ENCODE measurements around the gene MRPL42. TPM values are rescaled to one million over a fixed set of nuclear protein-coding genes. Genes with fewer than 3 reads are reported as not detected.
"Not testable (repeated sequence)": the region's sequence is repeated elsewhere in the genome, so short reads cannot be mapped to it uniquely, and the experiment has no call there.

The MRPL42 gene
- total RNA-seq, 1 donor from 2014 or later, result 287 TPM

GRCh38 chr12:93494096-93494495 lies 26.8 kb downstream of the MRPL42 start:
- TF ChIP-seq EZH2phosphoT487 (IDR thresholded peaks at IDR 0.05), result no peak
- TF ChIP-seq EZH2 (IDR thresholded peaks at IDR 0.05), result no peak
- no peak for TF ChIP-seq CTCF (IDR thresholded peaks at IDR 0.05)
- DNase-seq (ENCODE audit: low spot score), result no peak
- Mint-ChIP-seq H3K4me3 (no peak overlapping the region), H3K4me1 (no peaks in the 10 kb centered on the region), H3K9me3 (no peaks in the 10 kb centered on the region), H3K27ac (no peak overlapping the region), H3K27me3 (ENCODE audit: insufficient read depth, low read depth) (no peaks in the 10 kb centered on the region), H3K36me3 (peaks cover 44% of the 10 kb centered on the region)
- Histone ChIP-seq H3K9me3 (ENCODE audit: low read depth) (no peaks in the 10 kb centered on the region), H3K27ac (no peak overlapping the region), H3K4me3 (no peak overlapping the region), H3K79me2 (ENCODE audit: low read depth) (peaks cover 2% of the 10 kb centered on the region), H2AFZ (replicated peaks) (no peak overlapping the region), H3K4me2 (no peak overlapping the region), H3K36me3 (peaks cover 6% of the 10 kb centered on the region), H4K20me1 (ENCODE audit: low read depth) (peaks cover 4% of the 10 kb centered on the region), H3K9ac (no peak overlapping the region), H3K4me1 (no peaks in the 10 kb centered on the region), H3K27me3 (no peaks in the 10 kb centered on the region), H3F3A (ENCODE audit: low read depth) (no peaks in the 10 kb centered on the region)

- Mint-ChIP-seq H3K27me3 (ENCODE audit: insufficient read depth, low read depth) (no peaks in the 10 kb centered on the region), H3K4me1 (no peaks in the 10 kb centered on the region), H3K9me3 (no peaks in the 10 kb centered on the region), H3K4me3 (no peak overlapping the region), H3K27ac (no peak overlapping the region), H3K36me3 (peaks cover 29% of the 10 kb centered on the region)
- Histone ChIP-seq H3F3A (ENCODE audit: low read depth) (peaks cover 25% of the 10 kb centered on the region), H2AFZ (replicated peaks) (no peak overlapping the region), H3K9ac (no peak overlapping the region), H3K4me1 (no peaks in the 10 kb centered on the region), H4K20me1 (ENCODE audit: low read depth) (peaks cover 4% of the 10 kb centered on the region), H3K36me3 (peaks cover 17% of the 10 kb centered on the region), H3K4me3 (no peak overlapping the region), H3K79me2 (ENCODE audit: low read depth) (no peaks in the 10 kb centered on the region), H3K4me2 (no peak overlapping the region), H3K9me3 (ENCODE audit: low read depth) (no peaks in the 10 kb centered on the region), H3K27ac (no peak overlapping the region), H3K27me3 (no peaks in the 10 kb centered on the region)
- DNase-seq (ENCODE audit: low spot score), result no peak
- TF ChIP-seq CTCF (IDR thresholded peaks at IDR 0.05) (no peak), EZH2phosphoT487 (IDR thresholded peaks at IDR 0.05) (no peak), EZH2 (IDR thresholded peaks at IDR 0.05) (no peak)
These were observed 30.1 kb downstream of the MRPL42 start for GRCh38 chr12:93497456-93497855.

- H3K27ac Mint-ChIP-seq; H2AFZ ChIP-seq (replicated peaks); H3K4me2 ChIP-seq; H3K9me3 ChIP-seq (ENCODE audit: low read depth); H3K4me1 ChIP-seq; H3K27ac ChIP-seq; H3K9me3 Mint-ChIP-seq; H3K4me1 Mint-ChIP-seq; DNase-seq (ENCODE audit: low spot score); H3K4me3 Mint-ChIP-seq; H3K4me3 ChIP-seq; H3K27me3 Mint-ChIP-seq (ENCODE audit: insufficient read depth, low read depth); H3K79me2 ChIP-seq (ENCODE audit: low read depth); H3K9ac ChIP-seq; H4K20me1 ChIP-seq (ENCODE audit: low read depth); H3K27me3 ChIP-seq: not testable (repeated sequence)
- peaks cover 26% of the 10 kb centered on the region for H3F3A ChIP-seq (ENCODE audit: low read depth)
- H3K36me3 ChIP-seq, result peaks cover 18% of the 10 kb centered on the region
- peaks cover 29% of the 10 kb centered on the region for H3K36me3 Mint-ChIP-seq
These were observed 31.5 kb downstream of the MRPL42 start for GRCh38 chr12:93498813-93499212.

- H3K9ac ChIP-seq, result no peak overlapping the region
- peaks cover 26% of the 10 kb centered on the region for H3F3A ChIP-seq (ENCODE audit: low read depth)
- H3K4me1 Mint-ChIP-seq, result no peaks in the 10 kb centered on the region
- no peak overlapping the region for H3K4me3 ChIP-seq
- H3K27me3 Mint-ChIP-seq (ENCODE audit: insufficient read depth, low read depth), result no peaks in the 10 kb centered on the region
- no peak overlapping the region for H3K27ac Mint-ChIP-seq
- peaks cover 22% of the 10 kb centered on the region for H3K36me3 Mint-ChIP-seq
- TF ChIP-seq CTCF (IDR thresholded peaks at IDR 0.05), result no peak
- no peak for TF ChIP-seq EZH2phosphoT487 (IDR thresholded peaks at IDR 0.05)
- TF ChIP-seq EZH2 (IDR thresholded peaks at IDR 0.05), result no peak
- peaks cover 8% of the 10 kb centered on the region for H4K20me1 ChIP-seq (ENCODE audit: low read depth)
- H3K9me3 Mint-ChIP-seq, result no peaks in the 10 kb centered on the region
- H3K36me3 ChIP-seq, result peaks cover 22% of the 10 kb centered on the region
- H3K27me3 ChIP-seq, result no peaks in the 10 kb centered on the region
- no peak overlapping the region for H3K4me3 Mint-ChIP-seq
- no peaks in the 10 kb centered on the region for H3K4me1 ChIP-seq
- H2AFZ ChIP-seq (replicated peaks), result no peak overlapping the region
- no peak for DNase-seq (ENCODE audit: low spot score)
- H3K27ac ChIP-seq, result no peak overlapping the region
- H3K9me3 ChIP-seq (ENCODE audit: low read depth), result no peaks in the 10 kb centered on the region
- H3K79me2 ChIP-seq (ENCODE audit: low read depth), result no peaks in the 10 kb centered on the region
- H3K4me2 ChIP-seq, result no peak overlapping the region
These were observed 32.9 kb downstream of the MRPL42 start for GRCh38 chr12:93500201-93500600.

Measured in neural progenitor cell (in vitro differentiated cells).